NCI-H2107 (cell line): ENCODE measurements around the gene STK24.
"Not testable (repeated sequence)": the region's sequence is repeated elsewhere in the genome, so short reads cannot be mapped to it uniquely, and the experiment has no call there.

ENCODE experiments used
- DNase-seq: peaks from one replicate; lab custom pipeline; 2025; lab: John Stamatoyannopoulos, UW

STK24 gene

DNA sequence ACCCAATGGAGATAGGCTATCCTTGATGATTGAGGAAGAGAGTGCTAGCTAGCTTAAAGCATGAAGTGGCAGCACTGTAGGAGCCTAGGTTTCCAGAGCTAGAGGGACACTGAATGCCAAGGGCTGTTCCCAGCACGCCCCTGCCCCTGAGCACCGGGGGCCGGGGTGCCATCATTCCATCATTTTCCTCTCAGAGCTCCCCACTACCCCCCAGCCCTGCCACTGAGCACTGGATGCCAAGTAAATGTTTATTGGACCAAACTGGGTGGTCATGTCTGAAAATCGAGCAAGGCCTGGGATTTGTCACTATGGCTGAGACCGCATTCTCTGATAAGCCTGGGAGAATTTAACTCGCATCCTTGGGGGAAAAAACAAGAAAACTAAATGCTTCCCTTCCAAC lies 142.8 kb downstream of the STK24 start:
- no peak for DNase-seq

DNA sequence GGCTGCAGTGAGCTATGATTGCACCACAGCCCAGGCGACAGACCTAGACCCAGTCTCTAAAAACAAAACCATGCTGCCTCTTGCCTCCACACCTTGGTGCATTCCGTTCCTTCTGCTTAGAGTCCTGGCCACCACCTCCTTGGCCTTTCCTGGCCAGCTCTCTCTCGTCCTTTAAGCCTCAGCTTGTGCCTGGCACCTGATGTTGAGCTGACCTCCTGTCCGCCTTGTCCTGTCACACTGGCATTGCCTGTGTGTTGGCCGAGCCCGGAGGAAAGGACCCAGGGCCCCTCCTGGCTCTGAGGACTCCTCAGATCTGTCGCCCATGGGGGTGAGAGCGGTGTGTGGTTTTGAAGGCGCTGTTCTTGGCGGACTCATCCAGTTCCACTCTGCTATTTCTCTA lies 143.3 kb downstream of the STK24 start:
- DNase-seq = no peak

DNA sequence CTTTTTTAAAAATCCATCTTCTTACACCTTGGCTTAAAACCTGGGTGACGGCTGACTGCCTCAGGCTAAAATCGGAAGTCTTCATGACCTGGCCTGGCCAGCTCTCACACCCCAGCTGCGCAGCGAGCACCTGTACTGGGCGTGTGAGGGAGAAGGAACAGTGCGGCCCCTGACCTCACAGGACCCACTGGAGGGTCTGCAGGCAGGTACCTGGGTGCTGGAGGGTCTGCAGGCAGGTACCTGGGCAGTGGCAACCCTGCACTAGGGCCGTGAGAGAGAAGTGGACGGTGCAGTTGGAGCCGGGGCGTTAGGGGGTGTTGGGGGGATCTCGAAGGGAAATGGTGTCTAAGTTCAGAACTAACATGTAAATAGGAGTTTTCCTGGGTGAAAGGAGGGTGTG lies 144.3 kb downstream of the STK24 start:
- DNase-seq = no peak

DNA sequence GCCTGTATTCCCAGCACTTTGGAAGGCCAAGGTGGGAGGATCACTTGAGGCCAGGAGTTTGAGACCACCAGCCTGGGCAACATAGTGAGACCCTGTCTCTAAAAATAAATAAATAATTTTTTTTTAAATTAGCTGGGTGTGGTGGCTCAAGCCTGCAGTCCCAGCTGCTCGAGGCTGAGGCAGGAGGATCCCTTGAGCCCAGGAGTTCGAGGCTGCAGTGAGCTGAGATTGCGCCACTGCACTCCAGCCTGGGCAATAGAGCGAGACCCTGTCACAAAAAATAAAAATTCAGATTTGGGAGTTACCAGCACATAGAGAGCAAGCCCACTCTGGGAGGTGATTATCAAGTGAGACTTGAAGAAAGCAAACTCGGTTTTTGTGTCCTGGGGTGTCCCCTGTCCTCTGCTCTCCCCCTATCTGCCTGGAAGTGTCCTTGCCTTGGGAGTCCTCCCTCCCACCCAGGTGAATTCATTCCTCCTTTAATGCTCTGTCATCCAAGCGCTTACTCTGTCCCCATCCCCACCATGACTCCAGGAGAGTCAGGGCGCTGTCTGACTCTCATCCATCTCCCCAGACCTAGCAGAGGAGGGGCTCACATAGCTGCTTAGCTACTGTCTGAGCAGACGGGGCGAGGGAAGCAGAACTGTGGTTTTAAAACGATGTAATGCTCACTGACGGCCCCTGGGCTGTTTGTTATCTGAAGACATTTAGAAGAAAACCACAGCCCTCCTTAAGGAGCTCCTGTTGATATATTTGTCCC lies 146.8 kb downstream of the STK24 start:
- DNase-seq = no peak

DNA sequence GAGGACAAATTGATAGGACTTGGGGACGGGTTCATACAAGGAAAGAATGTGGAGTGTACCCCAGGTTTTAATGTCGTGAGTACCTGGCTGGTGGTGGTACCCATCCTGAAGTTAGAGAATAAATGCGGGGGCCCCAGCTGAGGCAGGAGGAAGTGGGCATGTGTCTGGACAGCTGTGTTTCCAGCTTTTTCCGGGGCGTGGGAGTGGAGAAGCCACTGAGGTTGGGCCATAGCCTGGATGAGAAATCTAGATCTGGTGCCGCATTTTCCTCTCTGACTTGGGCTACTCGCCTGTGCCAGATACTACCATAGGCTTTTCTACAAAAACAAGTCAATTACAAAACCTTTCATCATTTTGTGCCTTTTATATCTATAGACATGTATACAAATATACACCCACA lies 147.4 kb downstream of the STK24 start:
- DNase-seq = no peak

DNA sequence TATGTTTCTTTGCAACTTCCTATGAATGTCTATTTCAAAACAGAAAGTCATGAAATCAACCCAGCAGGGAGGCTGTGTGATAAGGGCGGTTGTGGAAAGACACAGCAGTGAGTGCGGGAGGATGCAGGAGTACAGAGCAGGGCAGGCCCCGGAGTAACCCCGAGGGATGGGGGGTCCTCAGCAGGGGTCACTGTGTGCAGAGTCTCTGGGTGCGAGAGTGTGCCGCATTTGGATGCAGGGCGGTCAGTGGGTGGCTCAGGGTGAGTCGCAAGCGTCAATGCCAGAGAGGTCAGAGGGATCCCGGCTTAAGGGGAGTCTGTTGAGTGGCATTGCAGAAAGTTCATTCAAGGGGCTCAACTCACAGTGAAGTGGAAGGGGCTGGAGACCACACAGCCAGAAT lies 147.8 kb downstream of the STK24 start:
- DNase-seq = no peak

DNA sequence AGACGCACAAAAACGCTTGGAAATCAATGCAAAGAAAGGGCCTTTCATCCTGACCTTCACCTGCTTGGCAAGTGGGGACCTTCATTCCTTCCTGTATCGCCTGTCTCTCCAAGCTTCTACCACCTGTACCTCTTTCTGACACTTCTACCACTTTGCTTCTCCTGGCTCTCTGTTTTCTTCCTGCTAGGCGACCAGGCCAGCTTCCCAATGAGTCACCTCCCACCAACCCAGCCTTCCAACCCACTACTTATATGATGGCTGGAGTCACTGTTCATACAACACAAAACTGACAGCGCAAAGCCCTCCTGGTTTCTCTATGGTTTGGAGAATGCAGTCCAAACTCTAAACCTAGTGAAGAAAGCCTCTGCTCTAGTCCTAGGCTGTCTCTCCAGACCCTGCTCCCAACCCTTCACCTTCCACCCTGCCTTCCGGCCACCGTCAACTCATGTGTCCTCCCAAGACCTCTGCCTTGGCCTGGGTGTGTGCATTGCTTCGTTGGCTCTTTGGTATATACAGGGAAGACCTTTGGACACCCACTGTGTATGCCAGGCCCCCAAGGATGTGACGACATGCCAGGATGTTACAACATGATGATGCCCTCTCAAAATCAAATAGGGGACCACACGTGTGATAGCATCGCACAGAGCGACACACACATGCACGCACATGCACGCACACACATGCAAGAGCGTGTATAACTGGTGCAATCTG lies 148.5 kb downstream of the STK24 start:
- DNase-seq = no peak

DNA sequence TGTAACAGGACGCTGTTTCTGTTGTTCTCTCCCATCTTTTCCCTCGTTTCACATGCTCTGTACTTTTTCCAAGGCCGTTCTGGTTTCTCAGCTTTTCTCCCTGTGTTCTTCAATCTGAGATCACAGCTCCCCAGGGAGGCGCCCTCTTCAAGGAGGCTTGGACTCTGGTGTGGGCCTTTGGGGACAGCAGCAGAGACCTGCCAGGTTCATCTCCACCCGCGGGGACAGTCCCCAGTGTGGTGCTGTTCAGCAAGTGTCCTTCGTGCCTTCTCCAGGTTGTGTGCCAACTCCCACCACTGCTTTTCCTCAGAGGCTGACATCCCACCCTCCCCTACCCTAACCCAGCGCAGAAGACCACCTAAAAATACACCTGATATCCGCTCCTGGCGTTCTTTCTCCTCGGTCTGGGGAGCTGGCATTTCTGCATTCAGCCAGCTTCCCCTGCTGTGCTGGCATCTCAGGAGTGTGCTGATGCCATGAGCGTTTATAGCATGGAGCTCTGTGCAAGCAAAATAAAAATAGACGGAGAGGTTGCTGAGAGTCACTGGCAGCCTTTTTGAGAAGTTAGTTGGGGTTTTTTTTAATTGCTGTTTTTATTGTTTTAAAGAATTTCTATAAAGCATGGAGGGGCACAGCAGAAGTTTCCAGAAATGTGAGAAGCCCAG lies 149.4 kb downstream of the STK24 start:
- no peak for DNase-seq

DNA sequence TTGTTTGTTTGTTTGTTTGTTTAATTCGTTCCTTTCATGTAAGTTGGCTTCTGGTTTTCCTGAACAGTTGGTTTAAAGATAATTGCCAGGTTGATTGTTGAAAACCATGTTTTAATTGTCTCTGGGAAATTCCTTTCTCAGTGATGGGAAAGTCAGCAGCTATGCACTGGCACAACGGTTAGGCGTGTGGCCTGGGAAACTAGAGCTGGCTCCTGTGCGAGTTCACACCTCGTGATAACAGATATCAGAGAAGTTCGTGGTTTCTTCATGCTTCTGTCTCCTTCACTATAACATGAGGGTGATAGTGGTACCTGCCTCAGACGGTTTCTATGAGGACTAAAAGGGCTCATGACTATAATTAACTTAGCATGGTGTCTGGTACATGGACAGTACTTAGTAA lies 153.5 kb downstream of the STK24 start:
- no peak for DNase-seq

DNA sequence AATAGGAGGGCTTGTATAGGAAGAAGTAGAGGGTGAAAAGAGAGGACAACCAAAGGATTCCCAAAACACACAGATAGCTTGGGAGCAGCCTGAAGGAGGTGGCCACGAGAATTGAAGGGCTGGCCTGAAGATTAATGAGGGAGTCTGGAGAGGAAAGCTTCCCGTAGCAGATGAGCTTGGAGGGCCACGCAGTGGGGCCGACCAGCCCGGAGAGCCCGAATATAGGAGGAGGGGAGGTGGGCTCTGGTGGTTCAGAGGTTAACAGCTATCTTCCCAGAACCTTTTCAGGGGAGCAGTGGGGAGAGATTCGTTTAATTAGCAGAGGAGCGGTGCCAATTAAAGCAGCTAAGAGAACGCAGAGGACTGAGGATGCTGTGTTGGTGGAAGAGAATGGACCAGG lies 154.9 kb downstream of the STK24 start:
- no peak for DNase-seq

DNA sequence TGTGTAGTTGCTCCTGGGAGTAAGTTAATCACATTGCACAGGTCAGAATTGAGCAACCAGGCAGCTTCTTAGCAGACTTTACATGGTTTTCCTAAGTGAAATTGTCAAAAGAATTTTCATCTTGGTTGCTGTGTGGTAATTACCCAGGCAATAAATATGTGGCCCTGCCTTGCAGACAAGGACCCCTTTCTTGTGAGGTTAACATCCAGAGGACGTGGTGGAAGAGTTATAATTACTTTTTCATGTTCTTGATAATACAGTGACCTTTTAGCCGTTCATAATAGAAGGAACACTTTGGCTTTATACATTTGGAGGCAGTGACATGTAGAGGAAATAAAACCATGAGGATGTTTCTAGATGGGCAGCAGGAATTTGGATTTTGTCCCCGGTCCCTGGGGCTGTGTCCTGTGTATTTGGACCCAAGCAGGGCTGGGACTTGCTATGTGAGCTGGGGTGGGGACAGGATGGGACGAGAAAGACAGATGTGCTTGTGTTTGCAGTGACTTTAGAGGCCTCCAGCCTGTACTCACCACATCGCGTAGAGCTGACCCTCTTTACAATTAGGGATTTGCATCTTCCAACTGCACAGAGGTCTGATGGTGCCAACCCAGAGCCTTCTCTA lies 156.2 kb downstream of the STK24 start:
- DNase-seq = no peak

DNA sequence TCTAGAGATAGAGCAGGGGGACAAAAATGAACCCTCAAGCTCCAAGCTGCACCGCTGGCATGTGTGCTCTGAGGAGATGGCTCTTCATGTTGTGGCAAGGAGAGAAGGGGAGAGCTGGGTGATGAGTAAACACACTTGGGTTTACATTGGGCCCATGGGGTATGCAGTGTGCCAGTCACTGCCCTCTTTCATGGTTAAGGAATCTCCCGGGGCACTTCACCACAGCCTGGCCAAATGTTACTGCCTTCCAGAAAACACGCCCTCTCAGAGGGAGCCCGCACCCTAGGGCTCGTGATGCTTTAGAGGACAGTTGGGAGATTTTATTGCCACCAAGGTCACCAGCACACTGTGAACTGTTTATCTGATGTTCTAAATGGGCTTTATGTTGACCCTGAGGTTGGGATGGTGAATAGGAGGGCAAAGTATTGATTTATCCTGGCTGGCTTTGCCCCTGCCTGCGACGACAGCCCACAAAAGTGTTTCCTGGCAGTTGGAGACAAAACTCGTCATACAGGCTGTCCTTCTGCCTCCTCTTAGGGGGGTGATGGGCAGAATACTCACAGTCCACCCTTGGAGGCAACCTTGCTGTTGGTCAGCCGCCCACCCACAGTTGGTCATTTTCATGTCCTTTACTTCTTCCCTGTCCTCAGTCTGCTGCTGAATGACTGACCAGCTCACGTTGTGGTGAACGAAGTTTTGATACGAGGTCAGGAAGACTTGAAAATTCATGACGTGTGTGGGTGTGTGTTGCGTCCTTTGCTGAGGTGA lies 156.9 kb downstream of the STK24 start:
- DNase-seq = no peak

DNA sequence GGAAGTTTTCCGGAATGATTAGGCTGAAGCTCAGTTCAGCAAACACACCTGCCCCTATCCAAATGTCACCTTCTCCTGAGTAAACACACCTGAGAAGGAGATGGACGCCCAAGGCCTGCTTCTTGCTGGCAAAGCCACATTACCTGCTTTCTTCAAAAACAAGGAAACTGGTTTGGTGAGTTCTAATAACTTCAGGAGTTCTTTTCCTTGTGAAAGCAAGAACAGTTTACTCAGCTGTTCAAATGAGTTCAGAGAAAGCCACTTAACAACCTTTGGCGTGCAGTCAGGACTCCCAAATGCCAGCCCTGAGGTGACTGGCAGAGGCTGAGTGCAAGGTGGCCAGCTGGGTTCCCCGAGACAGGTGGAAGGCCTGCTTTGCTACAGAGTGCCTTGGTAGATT lies 160.5 kb downstream of the STK24 start:
- DNase-seq = peak; percentile 32

DNA sequence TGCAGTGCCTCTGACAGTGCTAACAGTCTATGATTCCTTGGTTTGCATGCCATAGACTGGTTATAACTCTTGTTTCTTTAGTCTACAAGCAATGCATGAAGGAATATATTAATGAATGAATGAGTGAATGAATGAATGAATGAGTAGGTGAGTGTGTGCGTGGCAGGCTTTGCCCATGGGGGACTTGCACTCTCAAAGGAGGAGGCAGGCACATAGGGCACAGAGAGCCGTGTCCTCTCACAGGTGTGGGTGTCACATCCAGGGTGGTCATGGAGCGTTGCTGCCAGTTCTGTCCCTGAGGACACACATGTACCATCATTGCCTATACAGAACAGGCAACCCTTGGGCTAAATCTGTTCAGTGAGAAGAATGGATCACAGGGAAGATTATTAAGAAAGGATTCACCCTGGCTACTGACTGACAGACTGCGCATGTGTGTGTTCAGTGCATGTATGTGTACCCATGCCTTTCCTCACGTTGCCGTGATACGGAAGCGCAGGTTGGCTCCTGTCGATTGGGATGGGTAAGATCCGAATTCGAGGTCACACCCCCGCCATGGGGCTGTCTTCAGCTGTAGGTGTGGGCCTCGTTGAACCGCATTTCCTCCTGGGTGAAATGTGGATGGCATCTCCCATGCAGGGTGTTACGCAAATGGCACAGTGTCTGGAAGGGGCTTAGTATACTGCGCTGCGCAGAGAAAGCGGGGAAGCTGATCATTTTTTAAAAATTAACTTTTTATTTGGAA lies 161.4 kb downstream of the STK24 start:
- DNase-seq = no peak

DNA sequence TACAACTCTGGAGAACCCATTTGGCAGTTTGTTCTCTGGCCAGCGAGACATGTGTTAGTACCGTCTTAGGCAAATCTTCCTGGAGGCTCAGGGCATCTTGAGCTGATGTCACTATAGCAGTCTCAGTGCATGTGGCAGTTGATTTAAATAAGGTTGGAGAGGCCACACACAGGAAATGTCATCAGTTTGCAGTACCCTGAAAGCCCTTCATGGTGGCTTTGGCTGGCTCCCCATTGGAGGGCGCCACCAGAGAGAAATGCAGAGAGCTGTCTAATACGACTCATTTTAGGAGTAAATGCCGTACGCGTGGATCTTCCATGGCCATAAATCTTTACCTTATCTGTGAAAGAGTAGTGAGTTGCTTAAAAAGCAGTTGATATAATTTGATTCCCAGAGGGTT lies 163.1 kb downstream of the STK24 start:
- DNase-seq = no peak

DNA sequence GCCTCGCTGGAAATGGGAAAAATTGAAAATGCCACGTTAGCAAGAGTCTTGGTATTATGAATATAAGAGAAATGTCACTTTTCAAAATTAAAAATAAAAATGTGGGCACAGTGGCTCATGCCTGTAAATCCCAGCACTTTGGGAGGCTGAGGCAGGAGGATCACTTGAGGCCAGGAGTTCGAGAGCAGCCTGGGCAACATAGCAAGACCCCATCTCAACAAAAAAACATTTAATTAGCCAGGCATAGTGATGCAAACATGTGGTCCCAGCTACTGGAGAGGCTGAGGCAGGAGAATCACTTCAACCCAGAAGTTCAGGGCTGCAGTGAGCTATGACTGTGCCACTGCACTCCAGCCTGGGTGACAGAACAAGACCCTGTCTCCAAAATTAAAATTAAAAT lies 163.6 kb downstream of the STK24 start:
- DNase-seq = not testable (repeated sequence)

DNA sequence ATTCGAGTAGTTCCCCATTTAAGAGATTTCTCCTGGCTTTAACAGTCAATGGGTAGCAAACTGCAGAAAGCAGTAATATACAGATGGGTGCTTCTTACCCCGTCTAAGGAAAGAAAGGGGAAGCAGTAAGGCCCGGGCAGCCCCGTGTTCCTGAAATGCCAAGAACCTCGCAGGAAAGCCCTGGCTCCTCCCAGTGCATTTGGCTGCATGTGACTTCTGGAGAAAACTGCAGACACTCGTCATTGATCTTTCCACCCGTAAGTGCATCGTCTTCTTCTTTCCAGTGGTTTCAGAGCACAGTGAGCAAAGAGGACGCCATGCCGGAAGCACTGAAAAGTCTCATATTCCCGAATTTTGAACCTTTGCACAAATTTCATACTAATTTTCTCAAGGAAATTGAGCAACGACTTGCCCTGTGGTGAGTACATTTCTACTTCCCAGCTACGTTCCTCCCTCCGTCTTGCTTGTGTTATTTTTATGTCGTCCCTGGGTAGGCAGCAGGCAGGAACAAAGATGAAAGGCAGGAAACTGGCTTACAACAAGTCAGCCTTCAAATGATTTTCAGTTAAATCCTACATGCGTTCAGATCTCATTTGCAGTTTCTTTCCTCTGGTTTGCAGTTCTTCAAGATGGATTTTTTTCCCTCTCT lies 165.2 kb downstream of the STK24 start:
- no peak for DNase-seq

DNA sequence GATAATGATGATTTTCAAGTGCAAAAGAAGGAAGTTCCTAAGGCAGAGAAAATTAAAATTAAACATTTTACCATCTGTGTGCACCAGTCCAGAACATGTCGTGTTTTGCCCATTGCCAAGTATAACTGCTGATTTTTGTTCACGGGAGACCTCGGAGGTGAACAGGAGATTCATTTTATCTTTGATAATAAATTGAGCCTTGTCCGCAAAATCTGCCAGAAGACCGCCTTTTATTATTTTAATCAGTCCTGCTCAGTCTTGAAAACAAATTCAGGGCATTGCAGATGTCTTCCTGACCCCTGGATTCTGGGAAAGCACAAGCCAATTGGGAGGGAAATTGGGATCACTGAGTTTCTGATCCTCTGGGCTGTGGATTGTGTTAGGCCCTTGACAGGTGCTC lies 165.9 kb downstream of the STK24 start:
- no peak for DNase-seq

DNA sequence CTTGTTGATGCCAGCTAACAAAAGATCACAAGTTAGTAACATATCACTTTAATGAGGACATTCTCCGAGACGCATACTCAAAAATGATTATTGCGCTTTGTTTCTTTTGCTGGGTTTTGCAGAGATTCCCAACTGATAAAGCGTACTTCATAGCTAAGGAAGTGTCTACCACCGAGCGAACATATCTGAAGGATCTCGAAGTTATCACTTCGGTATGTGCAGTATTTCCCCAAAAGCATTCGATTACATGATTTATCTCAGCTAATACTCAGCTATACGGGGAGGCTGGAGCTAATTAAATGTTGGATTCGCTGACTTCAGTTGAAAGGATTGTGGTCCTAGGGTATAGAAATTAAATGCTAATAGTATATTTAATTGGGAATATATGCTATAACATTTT lies 166.3 kb downstream of the STK24 start:
- no peak for DNase-seq

DNA sequence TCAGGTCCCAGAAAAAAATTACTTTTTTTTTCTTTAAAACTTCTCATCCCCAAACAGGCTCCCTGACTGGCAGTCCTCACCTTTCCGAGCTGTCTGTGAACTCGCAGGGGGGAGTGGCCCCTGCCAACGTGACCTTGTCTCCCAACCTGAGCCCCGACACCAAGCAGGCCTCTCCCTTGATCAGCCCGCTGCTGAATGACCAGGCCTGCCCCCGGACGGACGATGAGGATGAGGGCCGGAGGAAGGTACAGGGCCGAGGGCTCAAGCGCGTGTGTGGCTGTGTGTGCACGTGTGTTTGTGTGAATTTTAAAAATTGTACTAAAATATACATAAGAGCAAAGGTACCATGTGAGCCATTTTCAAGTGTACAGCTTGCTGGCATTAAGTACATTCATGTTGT lies 167.6 kb downstream of the STK24 start:
- no peak for DNase-seq

DNA sequence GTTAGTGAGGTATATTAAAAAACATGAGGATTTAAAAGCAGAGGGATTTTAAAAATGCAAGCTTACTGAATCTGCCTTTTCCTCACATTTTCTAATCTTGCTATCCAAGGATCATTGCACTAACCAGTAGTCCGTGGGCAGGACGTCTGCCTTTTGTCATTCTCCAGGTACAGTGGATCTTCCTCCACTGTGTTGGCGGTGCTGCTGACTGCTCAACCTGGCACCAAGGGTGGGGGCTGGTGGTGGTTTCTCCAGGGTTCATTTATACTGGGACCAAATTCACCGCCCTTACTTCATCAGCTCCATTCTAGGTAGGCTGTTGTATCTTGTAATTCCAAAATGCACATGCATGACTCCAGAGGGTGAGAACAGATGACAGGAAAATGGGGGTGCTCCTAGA lies 169.3 kb downstream of the STK24 start:
- no peak for DNase-seq
